ENCODE results near the gene NFE2L1. TPM values are rescaled to one million over a fixed set of nuclear protein-coding genes. Genes with fewer than 3 reads are reported as not detected.
"Not testable (repeated sequence)": the region's sequence is repeated elsewhere in the genome, so short reads cannot be mapped to it uniquely, and the experiment has no call there.

The NFE2L1 gene
- total RNA-seq, 1 donor from 2014 or later = 260 TPM

DNA sequence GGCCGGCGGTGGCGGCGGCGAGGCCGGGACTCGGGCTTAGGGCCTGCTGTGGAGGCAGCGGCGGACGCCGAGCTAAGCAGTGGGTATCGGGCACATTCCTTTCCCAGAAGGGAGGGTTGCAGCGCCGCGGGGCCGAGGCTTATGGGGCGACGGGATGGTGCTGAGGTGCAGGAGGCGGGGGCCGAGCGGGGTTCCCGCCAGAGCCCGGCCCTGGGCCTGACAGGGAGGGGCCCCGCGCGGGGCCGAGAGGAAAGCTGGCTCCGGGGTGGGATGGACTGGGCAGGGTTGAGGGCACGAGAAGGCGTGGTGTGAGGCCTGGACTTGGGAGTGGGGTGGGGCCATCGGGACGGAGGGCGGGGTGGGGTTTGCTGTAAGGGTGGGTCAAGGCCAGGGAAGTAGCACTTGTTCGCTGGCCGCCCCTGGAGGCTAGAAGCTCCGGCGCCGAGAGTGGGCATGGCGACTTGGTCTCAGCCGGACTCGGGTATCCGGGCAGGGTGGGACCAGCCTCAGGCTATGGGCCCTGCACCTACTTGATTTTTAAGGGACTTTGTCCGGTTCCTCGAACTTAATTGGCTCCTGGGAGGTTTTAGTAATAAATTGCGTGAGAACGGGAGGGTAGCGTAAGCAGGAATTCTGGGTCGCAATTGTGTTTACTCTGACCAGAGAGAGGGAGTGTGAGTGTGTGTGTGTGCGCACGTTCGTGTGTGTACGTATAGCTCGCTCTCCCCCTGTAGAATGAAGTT, 396 bp downstream of the NFE2L1 start:
- DNase-seq = peak; percentile 92

DNA sequence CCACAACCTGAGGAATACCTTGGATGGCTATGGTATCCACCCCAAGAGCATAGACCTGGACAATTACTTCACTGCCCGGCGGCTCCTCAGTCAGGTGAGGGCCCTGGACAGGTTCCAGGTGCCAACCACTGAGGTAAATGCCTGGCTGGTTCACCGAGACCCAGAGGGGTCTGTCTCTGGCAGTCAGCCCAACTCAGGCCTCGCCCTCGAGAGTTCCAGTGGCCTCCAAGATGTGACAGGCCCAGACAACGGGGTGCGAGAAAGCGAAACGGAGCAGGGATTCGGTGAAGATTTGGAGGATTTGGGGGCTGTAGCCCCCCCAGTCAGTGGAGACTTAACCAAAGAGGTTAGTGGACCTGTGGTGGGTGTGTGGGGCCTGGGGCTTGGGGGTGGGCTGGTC, 3.1 kb downstream of the NFE2L1 start:
- no peak for DNase-seq

DNA sequence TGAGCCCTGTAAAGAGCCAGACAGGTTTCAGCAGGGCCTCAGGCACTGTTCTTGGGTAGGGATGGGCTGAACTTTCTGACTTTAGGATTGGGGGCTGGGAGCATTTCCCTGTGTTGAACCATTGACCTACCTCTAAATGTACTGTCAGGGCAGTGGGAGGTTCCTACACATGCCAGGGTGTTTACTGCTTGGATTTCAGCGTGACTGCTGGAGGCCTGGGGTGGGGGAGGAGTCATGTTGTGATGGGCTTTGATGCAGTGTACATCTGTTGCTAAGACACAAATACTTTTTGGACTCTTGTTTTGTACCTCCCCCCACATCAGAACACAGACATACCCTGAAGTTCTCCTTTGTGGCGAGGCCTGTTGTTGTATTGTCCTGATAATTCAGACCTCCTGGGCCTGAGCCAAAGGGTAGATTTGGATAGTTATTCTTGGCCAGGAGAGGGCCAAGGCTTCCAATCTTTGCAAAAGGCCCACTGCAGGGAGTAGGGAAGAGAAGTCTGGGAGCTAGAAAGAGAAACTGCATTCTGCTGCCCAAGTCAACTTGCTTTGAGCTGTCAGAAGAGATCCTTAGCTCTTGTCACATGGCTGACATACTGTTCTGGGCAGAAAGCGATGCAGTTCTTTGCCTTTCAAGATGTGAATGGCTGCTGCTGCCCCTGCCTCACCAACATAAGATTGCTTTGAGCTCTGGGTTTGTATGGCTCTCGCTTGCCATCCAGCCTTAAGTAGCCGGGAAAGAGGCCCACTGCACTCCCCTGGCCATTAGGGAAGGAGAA, 3.7 kb downstream of the NFE2L1 start:
- peak; percentile 90 for DNase-seq

DNA sequence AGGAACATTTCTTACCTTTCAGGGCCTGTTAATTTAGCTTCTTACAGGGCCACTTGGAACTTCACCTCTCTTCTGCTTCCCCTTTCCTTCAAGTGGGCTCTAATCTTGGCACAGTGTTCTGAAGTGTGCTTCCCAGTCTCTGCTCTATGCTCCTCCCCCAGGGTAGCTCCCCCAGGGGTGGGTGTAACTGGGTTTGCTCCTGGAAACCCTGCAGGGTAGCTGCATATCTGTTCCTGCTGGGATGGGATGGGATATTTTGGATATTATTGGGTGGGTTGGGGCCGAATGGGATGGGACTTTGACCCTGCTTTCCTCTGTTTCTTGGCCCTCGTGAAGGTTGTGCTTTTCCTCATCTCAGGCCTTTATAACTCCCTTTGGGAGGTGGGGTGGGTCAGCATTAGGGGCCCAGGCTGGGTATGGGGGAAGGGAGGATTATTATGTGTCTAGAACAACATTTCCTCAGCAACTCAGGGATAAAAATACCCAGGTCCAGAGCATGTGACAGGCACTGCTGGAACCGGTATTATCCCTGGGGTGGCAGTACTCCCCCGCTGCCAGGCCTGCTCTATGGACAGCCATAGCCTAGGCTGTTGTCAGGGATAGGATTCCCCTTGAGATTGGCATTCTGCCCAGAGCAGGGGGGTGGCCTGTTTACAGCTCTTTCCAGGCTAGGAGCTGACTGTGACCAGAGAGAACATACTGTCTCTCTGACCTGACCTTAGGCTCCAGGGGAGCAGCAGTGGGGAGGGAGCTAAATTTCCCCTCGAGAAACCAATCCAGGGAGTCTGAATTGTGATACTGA, 5.0 kb downstream of the NFE2L1 start:
- peak; percentile 87 for DNase-seq

GRCh38 chr17:48053758-48054237, 5.6 kb downstream of the NFE2L1 start:
- no peak for DNase-seq

DNA sequence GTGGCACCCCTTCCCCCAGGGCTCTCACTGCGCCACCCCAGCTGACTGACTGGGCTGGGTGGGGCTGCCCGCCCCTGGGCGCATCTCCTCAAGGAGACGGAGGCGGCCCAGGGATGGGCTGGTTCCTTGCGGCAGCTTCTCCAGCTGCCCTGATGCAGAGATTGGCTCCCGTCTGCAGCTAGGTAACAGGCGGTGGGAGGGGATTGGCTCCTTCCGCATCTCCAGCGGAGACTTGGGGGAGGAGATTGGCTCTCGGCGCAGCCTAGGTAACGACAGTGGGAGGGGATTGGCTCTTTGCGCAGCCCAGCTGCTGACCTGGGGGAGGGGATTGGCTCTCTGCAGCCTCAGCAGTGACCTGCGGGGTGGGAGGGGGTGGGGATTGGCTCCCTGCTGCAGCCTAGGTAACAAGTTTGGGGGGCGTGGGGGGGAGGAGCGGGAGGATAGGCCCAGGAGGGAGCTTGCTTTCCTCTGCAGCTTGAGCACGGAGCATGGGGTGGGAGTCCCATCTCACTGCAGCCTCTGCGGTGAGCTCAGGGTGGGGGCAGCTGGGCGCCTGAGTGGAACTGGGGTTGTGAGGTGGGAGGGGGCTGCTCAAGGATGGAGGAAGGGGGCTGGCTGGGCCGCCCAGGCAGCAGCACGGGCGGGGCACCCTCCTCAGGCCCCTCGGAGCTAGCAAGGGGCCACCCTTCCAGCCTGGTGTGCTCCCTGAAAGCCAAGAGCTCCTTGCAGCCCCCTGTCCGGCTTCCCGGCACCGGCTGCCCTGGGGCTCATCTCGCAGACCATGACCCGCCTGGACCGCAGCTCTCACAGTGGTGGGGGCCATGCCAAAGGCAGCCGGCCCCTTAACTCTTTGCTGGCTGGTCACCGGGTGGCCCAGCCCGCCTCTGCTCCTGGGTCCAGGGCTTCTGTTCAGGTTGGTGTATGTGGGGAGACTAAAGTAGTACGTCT, 6.4 kb downstream of the NFE2L1 start:
- DNase-seq = peak; percentile 90

GRCh38 chr17:48055531-48056245, 7.5 kb downstream of the NFE2L1 start:
- DNase-seq = no peak

DNA sequence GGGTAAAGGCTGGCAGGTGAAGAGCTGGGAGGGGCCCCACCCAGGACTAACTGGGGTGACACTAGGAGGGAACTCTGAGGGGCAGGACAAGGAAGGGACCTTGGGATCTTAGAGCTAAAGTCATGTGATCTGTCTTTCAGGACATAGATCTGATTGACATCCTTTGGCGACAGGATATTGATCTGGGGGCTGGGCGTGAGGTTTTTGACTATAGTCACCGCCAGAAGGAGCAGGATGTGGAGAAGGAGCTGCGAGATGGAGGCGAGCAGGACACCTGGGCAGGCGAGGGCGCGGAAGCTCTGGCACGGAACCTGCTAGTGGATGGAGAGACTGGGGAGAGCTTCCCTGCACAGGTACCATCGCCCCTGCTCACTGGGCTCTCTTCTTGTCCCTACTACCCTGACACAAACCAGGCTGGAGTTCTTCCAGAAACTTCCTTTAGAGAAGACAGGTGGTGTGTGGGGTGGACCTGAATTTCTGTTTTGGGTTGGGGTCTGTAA, 8.1 kb downstream of the NFE2L1 start:
- DNase-seq = no peak

- DNase-seq = no peak
Observed at GRCh38 chr17:48056879-48057278, 8.7 kb downstream of the NFE2L1 start.

- no peak for DNase-seq
Observed at GRCh38 chr17:48057626-48058025, 9.5 kb downstream of the NFE2L1 start.

GRCh38 chr17:48058393-48059124, 10.4 kb downstream of the NFE2L1 start:
- DNase-seq = no peak

DNA sequence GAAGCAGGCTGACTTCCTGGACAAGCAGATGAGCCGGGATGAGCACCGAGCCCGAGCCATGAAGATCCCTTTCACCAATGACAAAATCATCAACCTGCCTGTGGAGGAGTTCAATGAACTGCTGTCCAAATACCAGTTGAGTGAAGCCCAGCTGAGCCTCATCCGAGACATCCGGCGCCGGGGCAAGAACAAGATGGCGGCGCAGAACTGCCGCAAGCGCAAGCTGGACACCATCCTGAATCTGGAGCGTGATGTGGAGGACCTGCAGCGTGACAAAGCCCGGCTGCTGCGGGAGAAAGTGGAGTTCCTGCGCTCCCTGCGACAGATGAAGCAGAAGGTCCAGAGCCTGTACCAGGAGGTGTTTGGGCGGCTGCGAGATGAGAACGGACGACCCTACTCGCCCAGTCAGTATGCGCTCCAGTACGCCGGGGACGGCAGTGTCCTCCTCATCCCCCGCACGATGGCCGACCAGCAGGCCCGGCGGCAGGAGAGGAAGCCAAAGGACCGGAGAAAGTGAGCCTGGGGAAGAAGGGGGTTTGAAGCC, 11.0 kb downstream of the NFE2L1 start:
- DNase-seq = no peak

DNA sequence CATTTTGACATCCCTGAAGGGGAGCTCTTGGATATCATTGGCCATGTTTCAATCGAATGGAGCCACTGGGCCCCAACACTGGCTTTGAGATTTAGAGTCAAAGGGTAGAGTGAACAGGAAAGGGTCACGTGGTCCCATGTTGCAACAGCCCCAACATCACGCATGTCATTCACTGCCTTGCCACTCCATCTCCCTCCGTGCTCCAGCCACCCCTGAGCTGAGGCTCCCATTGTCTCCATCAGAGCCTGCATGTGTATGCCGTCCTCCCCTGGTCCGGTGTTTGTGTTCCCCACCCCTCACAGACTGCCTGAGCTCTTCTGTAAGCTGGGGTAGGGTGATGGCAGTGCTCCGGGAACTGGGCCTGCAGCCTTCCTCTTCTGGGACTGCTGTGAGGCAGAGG, 12.1 kb downstream of the NFE2L1 start:
- DNase-seq = no peak

- no peak for DNase-seq
Observed at GRCh38 chr17:48062273-48062672, 14.1 kb downstream of the NFE2L1 start.

DNA sequence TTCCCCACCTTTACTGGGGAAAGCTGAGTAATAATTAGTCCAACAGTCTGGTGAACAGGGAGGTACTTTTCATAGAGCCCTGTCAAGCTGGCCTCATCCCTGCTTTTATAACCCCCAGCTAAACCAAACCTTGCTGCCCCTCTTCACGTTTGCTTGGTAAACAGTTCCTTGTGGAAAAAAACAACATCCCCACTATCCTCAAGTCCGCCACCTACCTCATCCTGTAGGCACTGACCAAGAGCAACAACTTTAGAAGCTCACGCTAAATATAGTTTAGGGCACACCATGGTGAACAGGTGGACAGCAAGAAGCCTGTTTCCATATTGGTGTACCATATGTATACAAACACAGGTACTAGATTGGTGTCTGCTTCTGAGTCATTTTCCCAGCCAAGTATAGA, 16.5 kb downstream of the NFE2L1 start:
- peak; percentile 30 for DNase-seq

DNA sequence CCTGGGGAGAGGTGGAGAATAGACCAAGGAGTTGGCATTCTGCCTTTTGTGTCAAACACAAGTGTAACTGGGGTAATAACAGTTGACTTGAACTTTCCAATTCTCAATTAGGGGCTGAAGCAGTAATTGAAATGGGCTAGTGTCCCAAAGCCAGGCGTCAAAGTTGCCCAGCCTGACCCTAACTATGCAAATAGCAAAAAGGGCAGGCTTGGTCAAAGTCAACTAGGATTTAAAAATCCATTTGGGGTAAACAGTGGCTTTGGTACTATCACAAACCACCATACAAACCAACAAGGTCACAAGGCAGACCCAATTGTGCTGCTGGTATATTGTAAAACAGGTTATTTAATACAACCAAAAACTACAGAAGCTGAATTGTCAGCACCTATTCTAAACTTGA, 18.0 kb downstream of the NFE2L1 start:
- no peak for DNase-seq

DNA sequence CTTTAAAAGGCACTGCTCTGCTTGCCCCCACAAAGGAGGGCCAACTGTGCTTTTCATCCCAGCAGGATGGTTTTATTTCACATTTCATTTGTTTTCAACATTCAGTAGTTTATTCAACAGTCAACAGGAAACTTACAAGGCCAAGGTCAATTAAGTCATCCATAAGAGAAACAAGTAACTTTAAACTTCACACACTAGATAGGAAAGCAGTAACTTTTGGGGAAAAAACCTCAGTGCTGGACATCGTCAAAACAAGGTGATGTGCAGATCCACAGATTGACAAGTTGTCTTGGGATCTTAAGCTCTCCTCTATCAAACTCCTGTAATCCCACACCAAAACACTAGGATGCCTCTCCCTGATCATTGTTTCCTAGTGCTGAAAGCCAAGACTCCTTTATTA, 18.5 kb downstream of the NFE2L1 start:
- DNase-seq = no peak

GRCh38 chr17:48067245-48067644, 19.1 kb downstream of the NFE2L1 start:
- DNase-seq = no peak

DNA sequence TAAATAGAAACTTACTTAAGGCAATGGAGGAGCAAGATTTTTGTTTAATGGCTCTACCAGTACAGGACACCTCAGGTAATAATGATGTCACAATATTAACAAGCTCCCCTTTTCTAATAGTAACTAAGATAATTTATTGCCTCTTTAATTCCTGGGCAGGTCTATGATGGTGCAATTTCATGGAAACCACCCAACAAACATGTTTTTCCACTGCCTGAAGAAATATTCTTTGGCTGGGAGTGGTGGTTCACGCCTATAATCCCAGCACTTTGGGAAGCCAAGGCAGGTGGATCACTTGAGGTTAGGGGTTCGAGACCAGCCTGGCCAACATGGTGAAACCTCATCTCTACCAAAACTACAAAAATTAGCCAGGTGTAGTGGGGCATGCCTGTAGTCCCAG, 19.6 kb downstream of the NFE2L1 start:
- DNase-seq = not testable (repeated sequence)

GRCh38 chr17:48068491-48068961, 20.4 kb downstream of the NFE2L1 start:
- no peak for DNase-seq
